GM21381 (cell line): ENCODE results near the gene MED10.
A peak's percentile ranks its signal among the peaks of the same experiment; 100 is the strongest.
"Not testable (repeated sequence)": the region's sequence is repeated elsewhere in the genome, so short reads cannot be mapped to it uniquely, and the experiment has no call there.

Experiments
- ATAC-seq: cut with Tn5 transposase; IDR thresholded peaks from one replicate; pipeline ENCODE4 v1.9.1; 2021; ENCODE audit warnings: mild to moderate bottlenecking, moderate library complexity; ENCODE audit not compliant: unreplicated experiment

The MED10 gene

DNA sequence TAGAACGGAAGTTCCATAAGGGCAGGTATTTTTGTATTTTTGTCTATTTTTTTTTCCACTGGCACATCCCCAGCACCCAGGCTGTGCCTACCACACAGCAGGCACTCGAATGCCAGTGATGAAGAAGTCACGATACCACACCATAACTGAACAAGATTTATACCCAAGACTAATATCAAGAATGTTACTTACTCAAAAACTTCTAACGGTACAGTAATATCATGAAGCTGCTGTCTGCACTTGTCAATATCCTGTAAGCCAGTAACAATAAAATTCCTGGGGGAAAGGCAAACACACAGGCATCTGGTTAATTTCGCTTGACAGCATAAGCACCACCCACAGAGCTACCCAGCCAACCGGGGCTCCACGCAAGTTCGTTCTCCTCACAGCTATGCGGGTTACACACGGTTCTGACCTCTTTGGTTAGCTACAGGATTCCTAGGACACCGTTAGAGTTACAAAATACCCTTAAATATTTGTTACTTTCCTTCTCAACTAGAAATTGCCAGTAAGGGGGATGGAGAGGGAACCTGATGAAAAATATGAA lies 1.3 kb downstream of the MED10 start:
- no peak for ATAC-seq

DNA sequence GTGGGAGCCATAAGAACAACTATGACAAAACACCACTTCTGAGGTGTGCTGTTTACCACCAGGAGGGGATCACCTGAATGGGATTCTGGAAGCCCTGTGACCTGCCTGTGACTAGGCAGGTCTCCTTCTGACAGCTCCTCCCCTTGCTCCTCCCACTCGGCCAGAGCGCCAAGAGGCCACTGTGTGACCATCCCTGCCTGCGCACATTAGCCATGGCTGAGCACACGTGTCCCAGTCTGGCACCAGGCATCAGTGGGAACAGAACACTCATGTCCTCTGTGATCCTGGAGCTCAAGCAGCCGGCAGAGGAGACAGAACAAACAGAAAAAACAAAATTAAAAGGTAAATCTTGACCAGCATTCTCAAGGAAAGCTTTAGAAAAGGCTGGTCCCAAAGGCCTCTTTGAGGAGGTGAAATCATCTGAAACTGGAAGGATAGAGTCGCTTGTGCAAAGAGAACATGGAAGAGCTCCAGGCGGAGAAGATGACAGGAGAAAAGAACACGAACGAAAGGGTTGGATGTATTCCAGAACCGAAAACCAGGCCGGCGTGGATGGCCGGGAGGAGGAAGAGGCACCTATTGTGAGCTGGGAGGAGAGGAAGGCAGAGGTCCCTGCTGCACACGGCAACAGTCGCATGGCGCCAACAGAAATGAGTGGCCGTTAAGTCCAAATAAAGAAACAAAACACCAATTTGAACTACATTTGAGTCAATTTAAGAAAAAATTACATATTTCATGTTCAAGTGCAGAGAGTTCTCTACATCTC lies 5.1 kb downstream of the MED10 start:
- ATAC-seq, result no peak

DNA sequence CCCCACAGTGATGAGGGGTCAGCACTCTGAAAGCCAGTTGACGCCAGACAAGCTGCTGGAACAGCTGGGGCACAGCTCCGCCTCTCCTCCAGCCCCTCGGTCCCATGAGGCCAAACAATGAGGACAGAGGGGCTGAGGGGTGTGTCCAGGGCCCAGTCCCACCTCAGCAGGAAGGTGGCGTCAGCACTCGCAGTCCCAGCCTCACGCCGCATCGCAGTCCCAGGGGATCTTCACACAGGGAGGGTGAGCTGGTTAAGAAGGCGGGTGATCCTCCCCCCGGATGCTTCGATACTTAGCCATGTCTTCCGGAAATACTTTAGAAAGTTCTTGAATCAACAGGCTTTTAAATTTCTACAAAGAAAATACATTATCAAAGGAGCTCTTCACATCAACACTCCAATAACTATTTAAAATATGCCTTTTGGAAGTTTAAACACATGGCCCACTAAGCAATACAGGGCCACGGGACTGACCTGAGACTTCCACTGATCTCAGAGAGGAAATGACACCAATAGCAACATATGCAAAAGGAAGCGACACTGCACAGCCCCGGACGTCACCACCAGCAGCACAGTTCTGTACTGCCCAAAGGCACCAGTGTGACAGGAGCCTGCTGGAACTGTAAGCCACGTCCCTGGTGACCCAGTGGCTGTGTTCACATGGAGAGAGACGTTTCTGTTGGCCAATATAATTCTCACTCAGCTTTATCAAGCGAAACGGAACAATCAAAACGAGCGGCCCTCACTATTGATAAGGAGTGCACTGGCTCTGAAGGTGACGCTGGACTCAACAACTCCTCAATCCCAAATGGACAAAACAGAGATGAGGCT lies 5.9 kb downstream of the MED10 start:
- no peak for ATAC-seq

DNA sequence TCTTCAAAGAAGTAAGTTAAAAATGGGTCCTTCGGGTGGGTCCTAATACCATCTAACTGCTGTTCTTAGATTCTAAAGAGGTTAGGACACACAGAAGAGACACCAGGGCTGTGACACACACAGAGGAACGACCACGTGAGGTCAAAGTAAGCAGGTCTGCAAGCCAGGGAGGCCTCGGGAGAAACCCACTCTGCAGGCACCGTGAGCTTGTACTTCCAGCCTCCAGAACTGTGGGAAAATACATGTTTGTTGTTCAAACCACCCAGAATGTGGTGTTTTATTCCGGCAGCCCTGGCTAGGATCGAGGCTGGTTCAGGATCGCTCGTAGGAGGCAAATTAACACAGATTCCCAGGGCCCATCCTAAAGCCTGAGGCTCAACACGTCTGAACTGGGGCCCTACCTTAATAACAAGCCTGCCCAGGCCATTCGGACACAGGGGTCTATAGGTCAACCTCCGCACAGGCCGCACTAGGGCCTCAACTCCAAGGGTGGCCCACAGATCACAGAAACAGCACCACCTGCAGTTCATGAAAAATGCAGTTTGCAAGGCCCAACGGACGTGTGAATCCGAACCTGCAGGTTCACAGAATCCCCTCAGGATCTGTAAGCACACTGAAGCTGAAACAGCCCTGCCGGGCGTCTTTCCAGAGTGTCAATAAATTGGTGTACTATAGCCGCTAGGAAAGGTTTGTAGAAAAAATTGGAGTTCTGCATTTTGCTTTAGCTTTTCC lies 7.1 kb downstream of the MED10 start:
- ATAC-seq, result no peak

DNA sequence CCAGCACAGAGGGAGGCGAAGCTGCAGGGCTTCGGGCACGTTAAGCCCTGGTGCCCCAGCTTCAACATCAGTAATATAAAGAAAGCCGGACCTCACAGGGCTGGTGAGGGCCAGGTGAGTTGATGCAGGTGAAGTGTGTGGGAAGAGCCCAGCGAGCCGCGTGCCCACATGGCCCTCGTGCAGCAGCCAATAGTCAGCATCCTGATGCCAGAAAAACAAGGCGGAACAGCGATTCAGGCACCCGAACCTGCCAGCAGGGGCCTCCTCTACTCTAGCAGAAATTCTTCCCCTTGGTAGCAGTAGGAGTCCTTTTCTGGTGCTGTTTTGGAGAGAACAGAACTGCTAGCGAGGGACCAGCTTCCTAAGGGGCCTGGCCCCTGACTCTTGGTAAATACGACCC lies 7.8 kb downstream of the MED10 start:
- ATAC-seq, result no peak

DNA sequence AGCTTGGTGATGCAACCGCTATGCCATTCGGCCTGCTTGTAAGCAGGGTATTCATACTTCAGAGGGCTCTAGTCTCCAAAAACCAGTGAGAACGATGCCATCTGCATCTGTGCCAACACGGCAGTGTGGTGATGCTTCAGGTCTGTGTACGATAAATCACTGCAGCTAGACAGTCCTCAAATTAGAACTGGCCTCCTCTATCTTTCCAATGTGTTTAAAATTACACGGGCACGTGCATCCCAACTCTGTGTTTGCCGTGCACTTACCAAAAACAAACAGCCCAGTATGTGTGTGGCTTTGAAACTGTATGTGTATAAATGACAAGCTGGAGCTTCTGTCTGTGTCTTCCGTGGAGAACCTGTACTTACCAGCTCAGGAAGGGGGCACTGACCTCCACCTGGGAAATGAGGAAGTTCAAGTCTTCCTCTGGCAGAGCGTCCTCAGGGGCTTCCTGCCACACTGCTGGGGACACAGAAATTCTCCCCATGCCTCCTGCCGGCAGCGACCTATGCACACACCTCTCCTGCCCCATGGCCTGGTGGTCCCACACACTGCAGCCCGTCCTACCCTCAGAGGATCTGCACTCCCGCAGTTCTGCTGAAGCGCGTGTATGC lies 12.3 kb downstream of the MED10 start:
- no peak for ATAC-seq

DNA sequence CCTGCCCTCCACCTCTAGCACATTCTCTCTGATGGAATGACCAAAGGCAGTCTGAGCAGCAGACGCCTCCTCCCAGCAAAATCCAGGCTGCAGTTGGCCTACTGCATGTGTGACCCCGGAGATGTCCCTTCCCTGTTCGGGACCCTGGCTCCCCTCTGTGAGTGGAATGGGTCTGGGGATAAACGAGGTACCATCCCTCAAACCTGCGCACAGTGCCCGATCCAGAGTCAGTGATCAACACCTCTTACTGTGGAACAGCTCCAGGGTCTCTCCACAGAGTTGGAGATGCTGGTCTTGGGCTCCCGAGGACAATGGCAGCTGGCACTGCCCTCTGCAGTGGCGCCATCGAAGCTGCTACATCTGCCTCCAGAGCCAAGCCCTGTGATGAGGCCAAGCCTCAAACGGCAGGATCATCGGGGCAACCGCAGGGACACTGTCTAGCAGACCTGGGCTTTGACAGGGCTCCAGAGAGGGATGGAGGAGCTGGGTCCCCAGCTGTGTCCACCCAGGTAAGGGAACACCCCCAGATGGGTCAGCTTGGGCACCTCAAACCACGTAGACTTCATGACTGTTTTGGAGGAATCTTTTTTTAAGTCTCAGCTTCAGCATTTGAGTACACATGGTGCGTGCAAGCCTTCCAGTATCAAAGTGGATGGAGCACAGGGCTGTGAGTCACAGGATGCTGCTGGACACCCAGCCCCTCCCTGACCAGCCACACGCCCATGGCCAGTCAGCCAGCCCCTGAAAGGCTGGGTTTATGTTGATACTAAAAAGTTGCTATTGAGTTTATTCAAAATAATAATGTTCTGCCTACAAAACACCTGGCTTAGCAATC lies 13.0 kb downstream of the MED10 start:
- ATAC-seq, result no peak

DNA sequence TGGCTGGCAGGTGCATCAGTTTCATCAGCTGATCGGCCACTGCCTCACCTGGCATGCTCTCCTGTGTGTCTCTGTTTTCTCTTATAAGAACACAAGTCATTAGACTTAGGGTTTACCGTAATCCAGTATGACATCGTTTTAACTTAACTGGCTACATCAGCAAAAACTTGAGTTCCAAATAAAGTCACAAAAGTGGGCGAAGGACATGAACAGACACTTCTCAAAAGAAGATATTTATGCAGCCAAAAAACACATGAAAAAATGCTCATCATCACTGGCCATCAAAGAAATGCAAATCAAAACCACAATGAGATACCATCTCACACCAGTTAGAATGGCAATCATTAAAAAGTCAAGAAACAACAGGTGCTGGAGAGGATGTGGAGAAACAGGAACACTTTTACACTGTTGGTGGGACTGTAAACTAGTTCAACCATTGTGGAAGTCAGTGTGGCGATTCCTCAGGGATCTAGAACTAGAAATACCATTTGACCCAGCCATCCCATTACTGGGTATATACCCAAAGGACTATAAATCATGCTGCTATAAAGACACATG lies 14.8 kb downstream of the MED10 start:
- not testable (repeated sequence) for ATAC-seq

DNA sequence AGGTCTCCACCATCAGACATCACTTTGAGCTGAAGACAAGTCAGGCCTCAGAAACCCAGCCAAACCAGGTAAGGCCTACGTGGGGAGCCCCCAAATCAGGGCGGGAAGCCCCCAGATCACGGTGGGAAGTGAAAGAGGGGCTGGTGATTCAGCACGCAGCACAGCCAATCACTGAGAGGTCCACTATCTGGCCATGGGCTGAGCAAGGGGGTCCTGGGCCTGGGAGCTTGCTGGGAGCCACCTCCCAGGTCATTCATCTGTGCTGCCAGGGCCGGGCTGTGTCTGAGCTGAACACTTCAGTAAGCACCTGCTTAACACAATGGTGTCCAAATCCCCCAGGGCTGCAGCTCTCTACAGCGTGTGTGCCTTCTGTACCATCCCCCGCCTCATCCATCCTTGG lies 15.5 kb downstream of the MED10 start:
- no peak for ATAC-seq

DNA sequence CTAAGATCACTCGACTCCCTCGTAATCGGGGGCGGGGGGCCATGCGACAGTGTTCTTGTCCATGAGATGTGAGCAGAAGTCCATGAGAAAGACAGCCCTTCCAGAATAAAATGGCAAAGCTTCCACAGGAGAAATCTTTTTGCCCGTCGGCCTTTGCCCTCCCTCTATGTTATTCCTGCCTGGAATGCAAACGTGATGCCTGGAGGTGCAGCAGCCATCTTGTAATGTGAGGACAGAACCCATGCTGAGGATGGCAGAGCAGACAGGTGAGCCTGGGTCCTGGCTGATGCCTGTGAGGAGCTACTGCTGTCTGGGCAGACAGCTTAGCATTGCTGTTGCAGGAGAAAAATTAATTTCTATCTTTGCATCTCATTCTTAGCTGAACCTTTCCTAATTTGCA lies 17.2 kb downstream of the MED10 start:
- no peak for ATAC-seq

DNA sequence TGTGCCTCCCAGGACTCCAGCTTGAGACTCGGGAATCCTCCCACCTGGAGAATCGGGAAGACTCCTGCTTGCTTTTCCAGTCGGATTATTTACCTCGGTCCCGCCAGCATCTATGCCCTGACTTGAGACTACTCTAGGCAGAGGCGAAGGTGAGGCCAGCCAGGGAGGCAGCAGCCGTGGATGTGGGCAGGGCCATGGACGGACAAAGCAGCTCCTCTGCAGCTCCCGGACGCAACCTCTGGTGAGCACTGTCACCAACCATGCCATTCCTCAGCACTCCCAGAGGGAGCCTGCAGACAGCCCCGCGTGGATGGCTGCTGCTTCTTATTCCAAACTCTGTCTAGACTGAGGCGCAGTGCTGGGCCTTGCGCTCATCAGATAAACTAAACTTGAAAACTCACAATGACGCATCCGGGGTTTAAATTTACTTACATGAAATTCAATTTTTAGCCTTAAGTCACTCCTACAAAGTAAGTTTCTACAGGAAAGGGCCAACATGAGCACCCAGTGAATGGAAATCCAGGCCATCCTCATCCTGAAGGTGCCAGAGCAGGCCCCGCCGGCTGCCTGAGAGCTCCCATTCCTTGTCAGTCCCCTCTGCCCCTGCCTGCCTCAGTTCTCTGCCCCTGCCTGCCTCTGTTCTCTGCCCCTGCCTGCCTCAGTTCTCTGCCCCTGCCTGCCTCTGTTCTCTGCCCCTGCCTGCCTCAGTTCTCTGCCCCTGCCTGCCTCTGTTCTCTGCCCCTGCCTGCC lies 17.8 kb downstream of the MED10 start:
- no peak for ATAC-seq

DNA sequence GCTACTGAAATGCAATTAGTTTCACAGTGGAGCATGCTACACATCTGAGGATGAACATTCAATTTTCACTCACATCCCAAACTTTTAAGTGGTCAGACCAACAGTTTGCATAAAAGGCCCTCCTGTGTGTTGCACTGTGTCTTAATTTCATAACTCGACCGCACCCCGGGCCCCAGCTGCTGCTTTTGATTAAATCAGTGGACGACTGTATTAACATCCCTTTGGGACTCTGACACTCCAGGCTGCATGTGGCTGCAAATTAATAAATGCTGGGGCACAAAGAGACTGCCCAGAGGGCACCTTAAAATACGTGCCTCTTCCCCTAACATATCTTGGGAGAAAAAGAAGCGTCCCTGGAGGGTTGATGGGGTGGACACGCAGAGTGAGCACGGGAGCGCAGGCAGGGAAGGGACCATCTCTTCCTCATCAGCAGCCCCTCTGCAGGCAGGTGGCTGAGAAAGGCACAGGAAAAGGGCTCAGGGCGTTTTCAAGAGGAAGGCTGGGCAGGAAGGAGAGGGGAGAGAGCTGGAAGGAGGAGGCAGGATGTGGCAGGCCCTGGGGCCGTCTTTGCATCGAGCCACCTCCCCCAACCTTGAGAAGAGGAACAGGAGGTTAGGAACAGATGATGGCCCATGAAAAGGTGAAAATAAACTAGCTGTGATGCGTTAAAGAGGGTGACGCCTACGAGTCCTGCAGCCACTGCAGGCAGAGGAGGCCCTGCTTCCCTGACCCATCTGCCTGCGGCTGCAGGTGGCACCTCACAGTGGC lies 18.6 kb downstream of the MED10 start:
- ATAC-seq, result peak; percentile 65

DNA sequence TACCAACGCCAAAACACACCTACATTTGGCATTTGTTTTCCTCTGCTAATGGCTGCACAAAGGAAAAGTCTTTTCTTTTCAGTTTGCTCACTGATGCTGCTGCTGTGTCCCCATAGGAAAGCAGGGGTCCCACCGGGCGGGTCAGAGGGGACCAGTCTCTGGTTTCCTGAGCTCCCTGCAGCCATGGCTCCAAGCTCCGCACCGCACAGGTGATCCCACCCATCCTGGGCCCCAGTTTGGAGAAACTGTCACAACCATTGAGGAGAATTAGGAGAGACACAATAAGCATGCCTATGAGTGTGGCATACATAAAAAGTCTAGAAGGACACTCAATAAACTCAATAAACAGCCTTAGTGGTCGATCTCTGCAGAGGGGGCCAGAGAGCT lies 19.9 kb downstream of the MED10 start:
- no peak for ATAC-seq

DNA sequence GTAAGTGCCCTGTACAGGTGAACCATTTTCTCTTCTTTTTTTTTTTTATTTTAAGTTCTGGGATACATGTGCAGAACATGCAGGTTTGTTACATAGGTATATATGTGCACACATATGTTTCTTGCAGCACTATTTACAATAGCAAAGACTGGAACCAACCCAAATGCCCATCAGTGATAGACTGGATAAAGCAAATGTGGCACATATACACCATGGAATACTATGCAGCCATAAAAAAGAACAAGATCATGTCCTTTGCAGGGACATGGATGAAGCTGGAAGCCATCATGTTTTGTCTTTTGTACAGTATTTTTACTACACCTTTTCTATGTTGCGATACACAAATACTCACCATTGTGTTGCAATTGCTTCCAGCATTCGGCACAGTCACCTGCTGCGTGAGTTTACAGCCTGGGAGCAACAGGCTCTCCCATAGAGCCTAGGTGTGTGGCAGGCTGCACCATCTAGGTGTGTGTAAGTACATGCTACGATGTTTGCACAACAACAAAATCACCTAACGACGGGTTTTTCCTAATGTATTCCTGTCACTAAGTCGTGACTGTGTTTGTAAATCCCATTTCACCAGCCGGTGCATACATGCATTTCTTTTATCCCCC lies 20.4 kb downstream of the MED10 start:
- ATAC-seq, result not testable (repeated sequence)

DNA sequence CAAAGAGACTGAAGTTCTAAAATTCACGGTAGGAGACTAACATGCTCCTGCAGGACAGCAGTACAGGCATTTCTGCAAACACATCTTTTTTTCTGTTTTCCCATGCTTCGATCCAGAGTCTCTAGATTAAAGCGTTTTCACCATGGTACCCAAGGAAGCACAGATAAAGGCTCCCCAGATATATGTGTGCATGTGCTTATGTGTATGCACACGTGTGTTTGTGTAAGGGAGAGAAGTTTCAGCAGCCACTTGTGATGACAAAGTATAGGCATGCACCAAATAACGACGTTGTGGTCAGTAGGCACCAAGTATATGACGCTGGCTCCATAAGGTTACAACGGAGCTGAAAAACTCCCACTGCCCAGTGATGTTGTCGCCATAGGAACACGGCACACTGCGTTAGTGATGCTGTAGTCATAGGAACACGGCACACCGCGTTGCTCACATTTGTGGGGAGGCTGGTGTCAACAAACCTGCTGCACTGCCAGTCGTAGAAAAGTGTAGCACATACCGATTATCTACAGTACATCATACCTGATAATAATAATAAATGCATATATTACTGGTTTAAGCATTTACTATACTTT lies 21.7 kb downstream of the MED10 start:
- no peak for ATAC-seq

DNA sequence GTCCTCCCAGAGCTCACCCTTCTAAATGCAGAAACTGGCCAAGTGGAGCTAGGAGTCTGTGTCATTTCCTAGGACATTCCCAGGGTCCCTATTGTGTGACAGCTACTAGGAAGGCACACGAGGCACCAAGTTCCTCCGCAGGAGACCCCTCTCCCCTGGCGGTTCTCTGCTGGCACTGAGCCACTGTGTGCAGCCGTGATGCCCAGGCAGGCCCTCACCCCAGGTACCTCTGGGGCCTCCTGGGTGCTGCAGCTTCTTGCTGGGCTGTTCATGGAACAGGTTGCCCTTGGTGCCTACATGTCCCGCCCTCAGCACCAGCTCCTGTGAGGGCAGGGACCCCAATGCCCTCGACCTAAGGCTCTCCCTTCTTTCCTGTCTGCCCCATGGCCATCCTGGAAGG lies 23.1 kb downstream of the MED10 start:
- ATAC-seq, result no peak

DNA sequence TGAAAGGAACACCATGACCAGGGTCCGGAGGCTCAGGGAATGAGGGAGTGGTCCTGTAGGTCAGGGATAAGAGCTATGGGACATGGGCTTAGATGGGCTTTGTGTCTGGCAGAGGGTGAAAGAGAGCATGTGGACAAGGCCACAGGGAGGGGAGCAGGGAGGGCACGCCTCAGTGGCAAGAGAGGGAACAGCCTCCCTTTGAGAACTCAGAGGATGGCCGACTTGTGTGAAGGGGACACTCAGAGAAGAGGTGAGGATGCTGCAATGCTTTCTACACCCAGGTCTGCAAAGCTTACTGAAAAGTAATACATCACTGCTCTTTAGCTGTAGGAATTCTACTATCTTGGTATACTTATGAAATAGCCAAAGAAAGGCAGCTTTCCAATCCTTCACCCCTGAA lies 23.5 kb downstream of the MED10 start:
- no peak for ATAC-seq
